T-helper 22 cell (primary cell): ENCODE measurements around the gene ALPL.

Source experiments
- DNase-seq: peaks from one replicate; pipeline ENCODE4 v3.0.0-alpha.2; 2020; ENCODE audit warnings: low read depth

Gene ALPL

DNA sequence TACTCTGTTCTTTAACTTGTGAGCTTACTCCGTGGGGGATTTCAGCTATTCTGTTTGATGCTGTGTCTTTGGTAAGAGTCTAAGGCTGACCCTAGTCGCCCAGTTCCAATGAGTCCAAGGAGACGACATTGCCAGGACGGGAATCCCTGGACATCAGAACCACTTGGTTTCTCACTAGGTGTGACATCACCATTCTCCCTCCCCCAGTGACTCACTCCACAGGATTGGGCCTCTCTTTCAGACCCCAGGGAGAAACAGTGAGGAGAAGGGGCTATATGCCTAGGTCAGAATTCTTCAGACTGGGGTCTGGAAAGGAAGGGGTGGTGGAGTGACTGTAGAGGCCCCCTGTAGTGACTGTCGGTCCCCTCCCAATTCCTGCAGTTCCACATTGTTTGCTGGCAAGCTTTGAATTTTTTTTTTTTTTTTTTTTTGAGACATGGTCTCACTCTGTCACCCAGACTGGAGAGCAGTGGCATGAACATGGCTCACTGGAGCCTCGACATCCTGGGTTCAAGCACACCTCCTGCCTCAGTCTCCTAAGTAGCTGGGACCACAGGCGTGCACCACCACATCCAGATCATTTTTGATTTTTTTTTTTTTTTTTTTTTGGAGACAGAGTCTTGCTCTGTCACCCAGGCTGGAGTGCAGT is 21.3 kb downstream of the ALPL start:
- no peak for DNase-seq

DNA sequence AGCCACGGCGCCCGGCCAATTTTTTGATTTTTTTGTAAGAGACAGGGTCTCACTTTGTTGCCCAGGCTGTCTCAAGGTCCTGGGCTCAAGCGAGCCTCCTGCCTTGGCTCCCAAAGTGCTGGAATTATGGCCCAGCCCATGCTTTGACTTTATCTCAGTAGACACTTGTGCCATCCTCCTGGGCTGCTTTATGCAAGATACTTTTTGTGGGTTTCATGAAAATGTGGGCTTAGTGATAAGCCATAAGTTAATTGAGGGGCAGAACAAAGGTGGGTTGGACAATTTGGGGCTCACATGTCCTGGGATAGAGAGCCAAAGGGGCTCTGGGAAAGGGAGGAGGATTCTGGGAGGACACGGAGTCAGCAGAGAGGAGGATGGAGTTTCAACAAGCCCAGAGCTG is 22.0 kb downstream of the ALPL start:
- DNase-seq = no peak

DNA sequence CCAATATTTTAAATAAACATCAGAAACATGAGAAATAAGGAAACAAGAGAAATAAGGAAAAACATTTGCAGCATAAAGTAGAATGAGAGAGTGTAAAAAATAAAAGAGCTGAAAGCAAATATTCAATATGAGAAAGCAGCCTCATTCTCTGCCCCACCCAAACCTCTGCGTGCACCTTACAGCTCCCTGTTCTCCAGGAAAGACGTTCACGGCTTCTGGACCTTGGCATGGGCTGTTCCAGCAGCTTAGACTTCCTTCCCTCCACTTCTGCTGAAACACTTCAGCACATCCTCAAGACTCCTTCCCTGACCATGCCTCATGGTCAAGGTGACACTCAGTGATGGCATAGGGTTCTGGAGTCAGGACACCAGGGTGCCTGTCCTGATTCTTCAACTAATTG is 23.3 kb downstream of the ALPL start:
- no peak for DNase-seq

DNA sequence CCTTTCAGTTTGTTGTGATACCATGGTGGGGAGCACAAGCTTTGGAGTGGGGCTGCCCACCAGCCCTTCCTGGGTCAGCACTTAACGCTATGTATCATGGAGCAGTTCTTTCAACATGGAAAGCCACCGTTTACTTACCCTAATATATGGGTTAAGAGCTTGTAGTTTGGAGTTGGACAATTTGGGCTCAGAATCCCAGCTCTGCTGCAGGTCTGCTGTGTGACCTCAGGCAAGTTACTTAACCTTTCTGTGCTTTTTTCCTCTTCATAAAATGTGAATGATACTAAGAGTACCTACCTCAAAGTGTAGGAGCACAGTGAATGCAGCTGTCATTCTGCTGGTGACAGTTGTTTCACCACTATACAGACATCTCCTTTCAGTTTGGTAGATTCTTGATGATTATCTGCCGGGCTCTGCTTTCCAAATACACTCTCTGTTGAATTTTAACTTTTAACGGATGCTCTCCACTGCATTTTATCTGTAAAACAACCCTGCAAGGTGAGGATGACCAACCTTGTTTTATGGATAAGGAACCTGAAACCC is 23.8 kb downstream of the ALPL start:
- DNase-seq = no peak

DNA sequence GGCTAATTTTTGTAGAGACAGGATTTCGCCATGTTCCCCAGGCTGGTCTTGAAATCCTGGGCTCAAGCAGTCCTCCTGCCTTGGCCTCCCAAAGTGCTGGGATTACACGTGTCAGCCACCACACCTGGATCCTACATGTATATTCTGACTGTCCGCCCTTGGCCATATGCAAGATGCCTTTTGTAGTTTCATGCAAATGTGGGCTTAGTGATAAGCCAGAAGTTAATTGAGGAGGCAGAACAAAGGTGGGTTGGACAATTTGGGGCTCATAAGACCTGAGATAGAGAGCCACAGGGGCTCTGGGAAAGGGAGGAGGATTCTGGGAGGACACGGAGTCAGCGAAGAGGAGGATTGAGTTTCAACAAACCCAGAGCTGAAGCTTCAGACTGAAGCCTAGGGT is 24.9 kb downstream of the ALPL start:
- no peak for DNase-seq

DNA sequence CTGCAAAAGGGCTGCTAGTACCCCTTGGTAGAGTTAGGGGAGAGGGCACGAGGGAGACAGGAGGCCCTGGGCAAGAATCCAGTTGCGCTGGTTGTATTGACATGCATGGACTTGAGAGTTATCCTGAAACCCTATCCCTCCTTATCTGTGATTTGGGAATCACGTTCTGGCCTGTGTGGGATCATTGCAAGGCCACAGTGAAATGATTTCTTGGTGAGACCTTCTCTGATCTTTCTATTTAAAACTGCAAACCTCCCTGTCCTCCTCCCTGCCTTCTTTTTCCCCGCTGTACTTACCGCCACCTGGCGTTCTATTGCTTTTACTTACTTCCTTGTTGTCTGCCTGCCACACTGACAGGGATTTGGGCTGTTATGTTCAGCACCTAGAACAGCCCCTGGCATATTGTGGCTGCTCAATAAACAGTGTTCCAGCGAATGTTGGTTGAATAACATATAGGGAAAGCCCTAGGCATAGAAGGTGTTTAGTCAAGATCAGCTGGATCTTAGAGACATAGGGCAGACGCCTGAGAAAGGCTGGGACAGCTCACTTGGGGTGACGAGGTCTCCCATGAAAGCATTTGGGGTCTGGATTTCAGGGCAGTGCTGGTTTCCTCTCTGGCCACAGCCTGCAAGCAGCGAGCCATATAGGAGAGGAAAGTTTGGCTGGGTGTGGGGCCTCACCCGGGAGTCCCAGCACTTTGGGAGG is 25.6 kb downstream of the ALPL start:
- no peak for DNase-seq

DNA sequence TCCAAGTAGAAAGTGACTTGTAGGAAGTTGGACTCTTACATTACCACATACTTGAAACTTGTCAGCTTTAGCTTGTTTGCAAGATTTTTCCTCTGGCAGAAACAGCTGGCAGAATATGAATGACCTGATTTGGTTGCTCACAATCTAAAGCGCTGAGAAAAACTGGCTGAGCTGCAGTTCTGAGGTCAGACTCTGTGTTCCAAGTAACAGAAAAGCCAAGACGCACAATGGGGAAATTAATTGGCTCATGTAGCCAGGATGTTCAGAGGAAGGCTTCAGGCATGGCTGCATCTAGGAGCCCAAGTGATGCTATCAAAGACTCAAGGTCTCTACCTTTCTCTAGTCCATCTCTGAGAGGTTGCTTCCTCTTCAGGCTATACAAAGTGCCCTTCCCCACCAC is 27.0 kb downstream of the ALPL start:
- DNase-seq = no peak

DNA sequence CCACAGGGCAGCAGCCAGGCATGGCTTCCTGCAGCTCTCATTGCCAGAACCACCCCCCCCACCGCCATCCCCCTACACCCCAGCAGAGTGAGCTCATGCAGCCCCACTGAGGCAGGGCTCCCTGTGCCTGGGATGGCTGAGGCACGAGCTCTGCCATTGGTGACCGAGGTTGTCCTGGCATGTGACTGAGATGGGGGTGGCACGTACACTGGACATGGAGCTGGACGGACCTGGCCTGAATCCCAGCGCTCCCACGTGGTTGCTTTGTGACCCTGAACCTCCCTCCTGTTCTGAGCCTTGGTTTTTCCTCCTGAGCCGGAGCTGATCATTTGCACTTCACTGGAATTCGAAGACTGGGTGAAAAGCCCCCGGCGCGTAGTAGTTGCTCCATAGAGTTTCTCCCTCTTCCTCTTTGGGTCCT is 28.3 kb downstream of the ALPL start:
- no peak for DNase-seq

DNA sequence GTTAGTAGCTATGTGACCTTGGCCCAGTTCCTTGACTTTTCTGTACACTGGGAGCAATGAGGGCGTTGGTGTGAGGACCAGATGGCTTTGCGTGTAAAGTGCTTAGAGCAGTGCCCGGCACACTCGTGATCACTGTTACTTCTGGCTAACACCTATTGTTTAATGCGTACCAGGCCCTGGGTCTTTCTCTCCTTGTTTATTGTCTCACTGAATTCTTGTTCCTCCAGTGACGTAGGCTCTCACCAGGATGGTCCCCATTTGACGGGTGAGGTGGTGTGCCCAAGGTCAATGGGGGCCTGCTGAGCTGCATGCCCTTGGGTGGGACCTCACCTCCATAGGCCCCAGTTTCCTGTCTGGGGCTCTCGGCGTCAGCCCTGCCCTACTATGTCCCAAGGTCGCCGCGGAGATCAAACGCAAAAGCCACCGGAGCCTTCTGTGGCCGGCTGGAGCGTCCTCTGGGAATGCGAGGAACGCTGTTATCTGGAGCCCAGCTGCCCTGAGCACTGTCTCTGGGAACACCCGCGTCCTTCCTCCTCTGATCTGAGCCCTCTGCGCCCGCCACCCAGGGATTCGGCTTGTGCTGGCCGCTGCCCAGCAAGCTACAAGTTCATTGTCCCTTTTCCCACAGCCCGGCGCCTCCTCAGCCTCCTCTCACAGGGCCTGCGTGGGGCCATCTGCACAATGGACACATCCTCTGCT is 28.9 kb downstream of the ALPL start:
- no peak for DNase-seq

DNA sequence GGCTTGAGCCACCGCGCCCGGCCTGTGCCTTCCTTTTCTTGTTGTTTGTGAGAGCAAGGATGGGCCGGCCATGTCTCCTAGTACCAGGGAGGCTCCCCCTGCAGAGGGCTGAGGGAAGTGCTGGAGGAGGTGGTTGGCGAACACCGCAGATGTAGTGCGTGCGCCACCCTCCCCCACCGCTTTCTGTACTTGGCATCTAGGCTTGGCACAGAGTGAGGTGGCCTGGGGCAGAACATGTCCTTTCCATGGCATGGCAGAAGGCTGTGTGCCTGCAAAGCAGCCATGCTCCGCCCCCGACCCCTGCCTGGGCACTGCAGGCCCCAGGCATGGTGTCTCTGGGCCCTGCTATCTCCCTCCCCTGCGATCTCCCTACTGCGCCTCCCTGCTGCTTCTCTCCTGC is 30.7 kb downstream of the ALPL start:
- DNase-seq = no peak

DNA sequence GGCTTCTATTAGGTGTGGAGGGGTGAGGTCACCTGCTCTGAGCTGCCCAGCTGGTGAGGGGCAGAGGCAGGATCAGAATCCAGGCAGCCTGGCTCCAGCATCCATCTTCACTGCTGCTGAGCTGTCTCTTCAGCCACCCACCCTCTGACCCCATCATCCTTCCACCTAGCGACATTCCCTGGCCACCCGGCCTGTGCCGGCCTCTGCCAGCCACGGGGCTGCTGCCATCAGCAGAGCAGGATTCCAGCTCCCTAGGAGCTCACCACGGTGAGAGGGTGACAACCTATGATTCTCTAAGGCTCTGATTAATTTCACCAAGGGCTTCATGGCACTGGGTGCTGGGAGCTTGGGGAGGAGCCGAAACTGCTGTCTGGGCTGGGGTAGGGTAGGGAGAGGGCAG is 32.1 kb downstream of the ALPL start:
- DNase-seq = no peak

DNA sequence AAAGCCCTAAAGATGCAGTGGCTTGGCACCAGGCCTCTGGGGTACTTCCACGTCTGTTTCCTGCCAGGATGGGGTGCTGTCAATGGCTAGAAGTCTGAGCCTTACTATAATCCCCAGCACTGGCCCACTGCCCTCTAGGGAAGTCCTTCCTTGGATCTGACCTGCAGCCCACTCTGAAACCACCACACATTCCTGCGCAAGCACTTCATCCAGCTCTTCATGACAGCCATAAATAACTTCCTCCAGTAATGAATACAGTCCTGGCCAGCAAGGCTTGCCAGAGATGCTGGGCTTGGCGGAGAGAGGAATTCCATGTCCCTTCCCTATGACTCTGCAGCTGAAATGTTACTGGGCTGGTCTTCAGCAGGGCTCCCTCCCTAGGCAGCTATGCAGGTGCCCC is 32.6 kb downstream of the ALPL start:
- DNase-seq = no peak

DNA sequence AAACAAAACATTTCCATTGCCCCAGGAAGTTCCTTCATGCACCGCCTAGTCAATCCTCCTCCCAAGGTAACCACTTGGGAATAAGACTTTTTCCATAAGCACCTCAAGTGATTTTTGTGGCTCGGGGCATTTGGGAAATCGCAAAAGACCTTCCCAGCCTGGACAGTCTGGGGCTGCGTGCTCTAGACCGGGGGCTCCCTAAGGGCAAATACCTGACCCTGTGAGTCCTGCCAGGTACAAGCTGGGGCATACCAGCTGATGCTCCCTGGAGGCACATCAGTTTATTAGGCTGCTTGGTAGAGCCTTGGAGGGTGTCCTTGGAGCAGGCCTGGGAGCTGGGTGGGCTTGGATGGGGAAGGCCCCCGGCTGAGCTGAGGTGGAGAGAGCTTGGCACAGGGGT is 34.4 kb downstream of the ALPL start:
- DNase-seq = no peak

DNA sequence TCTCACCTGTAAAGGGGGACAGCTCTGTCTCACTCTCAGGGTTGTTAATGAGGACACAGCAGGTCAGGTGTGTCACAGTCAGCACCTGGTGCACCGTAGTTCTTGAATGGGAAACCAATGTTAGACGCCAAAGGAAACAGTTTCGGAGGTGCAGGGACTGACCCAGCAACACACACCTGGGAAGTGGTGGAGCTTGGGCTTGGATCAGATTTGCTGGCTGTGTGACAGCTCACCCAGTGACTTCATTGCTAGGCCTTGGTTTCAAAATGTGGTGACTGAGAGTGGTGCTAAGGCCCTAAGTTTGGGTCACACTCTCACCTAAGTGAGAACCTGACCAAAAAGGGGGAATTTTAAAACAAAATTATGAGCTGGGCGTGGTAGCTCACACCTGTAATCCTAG is 34.9 kb downstream of the ALPL start:
- DNase-seq = no peak

DNA sequence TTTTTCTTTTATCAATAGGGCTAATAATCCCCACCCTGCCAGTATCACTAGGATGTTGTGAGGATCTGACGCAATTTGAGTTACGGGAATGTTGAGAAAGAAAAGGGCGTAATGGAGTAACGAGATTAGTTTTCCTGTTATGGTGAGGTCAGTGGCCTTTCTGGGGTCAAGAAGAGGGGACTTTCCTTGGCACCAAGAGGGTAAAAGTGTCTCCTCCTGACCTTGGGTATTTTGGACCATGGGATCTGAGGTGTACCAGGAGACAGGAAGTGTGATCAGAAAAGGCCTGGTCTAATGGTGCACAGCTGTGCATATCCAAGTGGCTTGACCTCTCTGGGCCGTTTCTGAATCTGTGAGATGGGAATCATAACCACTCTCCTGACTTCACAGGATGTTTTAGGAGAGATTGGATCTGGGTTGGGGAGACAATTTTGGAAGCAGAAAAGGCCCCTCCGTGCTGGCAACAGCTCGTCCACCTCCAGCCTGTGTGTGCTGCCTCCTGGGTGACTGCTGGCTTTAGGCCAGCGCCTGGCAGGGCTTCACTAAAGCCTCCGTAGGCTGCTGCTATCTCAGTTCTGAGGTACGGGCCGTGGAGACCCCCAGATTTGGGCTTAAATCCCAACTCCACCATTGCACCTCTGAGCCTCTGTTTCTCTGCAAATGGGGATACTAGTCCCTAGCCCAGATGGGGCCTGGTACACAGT is 37.1 kb downstream of the ALPL start:
- DNase-seq = no peak

DNA sequence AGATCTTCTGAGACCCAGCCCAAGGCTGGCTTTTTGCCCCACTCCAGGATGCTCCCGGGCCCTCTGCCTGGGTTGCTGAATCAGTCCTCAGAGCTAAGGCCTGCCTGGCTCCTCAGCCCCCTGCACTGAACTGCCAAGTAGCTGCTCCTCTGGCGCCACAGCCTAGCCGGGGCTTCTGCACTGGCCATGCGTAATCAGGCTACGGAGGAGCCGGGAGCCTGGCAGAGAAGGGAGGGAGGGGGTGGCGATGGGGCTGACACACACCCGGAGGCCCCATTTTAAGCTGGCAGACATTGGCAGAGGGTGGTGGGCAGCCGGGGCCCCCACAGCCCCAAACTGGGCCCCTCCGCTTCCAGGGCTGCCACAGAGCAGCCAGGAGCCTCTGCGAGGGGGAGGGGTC is 38.7 kb downstream of the ALPL start:
- DNase-seq = no peak

DNA sequence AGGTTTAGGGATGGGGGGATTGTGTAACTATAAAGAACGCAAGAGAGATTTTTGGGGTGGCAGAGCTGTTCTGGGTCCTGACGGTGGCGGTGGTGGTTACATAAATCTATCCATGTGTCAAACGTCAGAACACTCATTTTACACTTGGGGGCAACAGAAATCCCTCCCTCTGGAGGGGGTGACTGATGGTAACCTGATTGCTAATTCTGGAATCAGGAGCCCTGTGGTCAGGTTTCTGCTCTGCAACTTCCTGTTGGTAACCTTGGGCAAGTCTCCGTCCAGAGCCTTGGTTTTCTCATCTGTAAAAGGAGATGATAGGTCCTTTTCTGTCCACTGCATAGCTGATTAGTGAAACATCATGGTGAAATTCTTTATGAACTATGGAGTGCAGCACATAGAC is 40.9 kb downstream of the ALPL start:
- no peak for DNase-seq

DNA sequence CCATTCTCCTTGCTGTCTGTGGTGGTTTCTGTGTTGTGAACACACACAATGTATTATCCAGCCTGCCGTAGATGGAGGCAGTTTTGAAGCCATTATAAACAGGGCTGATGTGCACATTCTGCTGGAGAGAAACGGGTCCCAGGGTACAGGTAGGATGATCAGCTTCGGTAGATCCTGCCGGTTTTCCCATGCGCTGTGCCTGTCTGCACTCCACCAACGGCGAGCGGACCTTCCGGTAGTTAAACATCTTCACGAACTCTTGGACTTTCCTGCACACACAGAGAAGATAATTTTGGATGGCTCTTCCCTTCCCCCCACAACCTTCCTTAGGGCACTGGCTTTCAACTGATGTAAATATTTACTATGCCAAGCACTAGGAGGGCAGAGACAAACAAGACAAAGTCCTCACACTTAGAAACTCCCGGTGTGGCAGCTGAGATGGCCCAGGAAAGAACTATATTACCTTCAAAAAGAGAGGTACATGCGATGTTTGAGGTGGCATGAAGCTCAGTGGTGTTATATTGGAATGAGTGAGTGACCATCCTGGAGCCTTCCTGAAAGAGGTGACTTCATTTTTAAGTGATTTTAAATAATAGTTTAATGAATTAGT is 41.7 kb downstream of the ALPL start:
- no peak for DNase-seq

DNA sequence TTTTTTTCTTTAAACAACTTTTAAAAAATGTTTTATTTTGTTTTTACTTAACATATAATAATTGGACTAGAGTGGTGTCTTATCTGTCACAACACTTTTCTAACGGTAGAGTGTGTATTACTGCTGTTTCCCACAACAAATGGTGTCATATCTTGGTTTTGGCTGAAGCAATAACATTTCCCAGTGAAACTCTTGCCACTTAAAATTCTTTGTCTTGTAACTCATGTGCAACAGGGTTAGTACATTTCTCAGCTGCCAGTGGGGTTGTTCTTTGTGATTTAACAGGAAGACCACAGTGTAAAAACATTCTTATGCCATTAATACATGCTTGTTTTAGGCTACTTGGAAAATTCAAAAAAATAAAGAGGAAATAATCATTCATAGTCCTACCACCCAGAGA is 43.5 kb downstream of the ALPL start:
- no peak for DNase-seq

DNA sequence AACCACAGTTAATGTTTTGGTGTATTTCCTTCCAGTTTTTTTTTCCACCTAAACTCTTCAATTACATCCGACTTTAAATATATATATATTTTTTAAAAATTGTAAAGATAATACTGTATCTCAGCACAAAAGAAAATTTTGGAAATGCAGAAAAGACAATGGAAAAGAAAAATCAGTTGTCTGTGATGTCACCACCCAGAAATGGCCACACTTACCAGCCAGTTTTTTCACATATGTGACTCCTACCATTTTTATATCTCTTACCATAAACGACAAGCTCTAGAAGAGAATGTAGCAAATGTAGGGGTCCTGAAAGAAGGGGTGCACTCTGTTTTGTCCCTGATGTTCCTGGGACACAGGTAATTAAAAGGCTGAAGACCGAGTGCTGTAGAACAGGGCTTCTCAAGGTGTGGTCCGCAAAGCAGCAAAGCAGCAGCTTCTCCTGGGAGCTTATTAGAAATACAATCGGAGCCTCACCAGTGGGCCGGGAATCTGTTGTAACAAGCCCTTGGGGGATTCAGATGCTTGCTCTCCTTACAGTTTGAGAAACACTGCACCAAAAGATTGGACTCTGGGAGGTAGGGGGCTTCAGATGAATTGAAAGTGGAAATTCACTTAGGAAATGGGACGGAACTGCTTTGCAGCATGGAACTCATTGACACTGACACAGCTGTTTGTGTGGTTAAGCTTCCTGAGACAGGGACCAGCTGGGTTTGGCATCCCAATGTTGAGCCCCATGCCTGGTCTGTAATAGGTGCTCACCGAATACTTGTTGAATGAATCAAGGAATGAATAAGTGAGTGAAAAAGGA is 44.1 kb downstream of the ALPL start:
- DNase-seq = no peak
